Measurements from ENCODE around the gene TMEM131L. TPM values are rescaled to one million over a fixed set of nuclear protein-coding genes. Genes with fewer than 3 reads are reported as not detected.

Gene TMEM131L
- total and polyA plus RNA-seq, 8 donors, result 2.4 to 40.0 (median 13.6) TPM

- Histone ChIP-seq H3K27ac (no peak overlapping the region), H3K4me1 (peaks cover 12 to 61% (median 29%) of the 10 kb centered on the region in 4 donors), H3K27me3 (no peaks in the 10 kb centered on the region), H3K9me3 (no peaks in the 10 kb centered on the region), H3K4me3 (no peak overlapping the region), H3K36me3 (no peaks in the 10 kb centered on the region)
- TF ChIP-seq CTCF (IDR thresholded peaks at IDR 0.05) (no peak), POLR2A (IDR thresholded peaks at IDR 0.05) (no peak), EP300 (IDR thresholded peaks at IDR 0.05) (no peak), POLR2AphosphoS5 (IDR thresholded peaks at IDR 0.05) (no peak)
- peak in 1 of 2 donors; percentile 68 for DNase-seq
- intact Hi-C loops (cut with DNase I; ENCODE audit: low total_unique reads), result no loop called here
- WGBS, 5 donors, result 34 to 65% (median 51%) methylated on average over 5 of the region's 5 CpGs
Observed at GRCh38 chr4:153509724-153510123, 43.6 kb downstream of the TMEM131L start.

DNA sequence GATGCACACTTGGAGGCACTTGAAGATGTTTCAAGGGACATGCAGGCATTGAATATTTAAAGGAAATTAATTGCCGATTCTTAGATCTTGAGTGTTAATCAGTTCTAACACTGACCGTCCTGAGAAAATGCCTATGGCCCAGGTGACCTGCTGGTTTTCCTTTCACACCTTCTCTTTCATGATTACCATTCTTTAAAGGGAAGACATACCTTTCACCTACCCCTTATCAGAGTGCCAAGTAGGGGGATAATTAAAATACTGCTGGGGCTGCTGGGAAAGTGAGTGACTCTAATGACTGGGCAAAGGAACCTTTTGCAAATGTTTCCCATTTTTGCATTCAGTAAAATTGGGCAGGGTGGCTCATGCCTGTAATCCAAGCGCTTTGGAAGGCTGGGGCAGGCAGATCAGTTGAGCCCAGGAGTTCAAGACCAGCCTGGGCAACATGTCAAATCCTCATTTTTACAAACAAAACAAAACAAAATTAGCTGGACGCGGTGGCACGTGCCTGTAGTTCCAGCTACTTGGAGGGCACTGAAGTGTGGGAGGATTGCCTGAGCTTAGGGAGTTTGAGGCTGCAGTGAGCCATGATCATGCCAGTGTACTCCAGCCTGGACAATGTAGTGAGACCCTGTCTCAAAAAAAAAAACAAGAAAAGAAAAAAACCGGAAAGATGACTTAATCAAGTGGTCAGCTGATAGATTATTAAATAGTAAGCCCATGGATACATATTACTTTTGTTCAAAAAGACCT lies 44.3 kb downstream of the TMEM131L start:
- TF ChIP-seq POLR2AphosphoS5 (IDR thresholded peaks at IDR 0.05) (no peak), CTCF (IDR thresholded peaks at IDR 0.05) (no peak), EP300 (IDR thresholded peaks at IDR 0.05) (no peak)
- Histone ChIP-seq H3K4me3 (no peak overlapping the region), H3K36me3 (no peaks in the 10 kb centered on the region), H3K27me3 (no peaks in the 10 kb centered on the region), H3K9me3 (no peaks in the 10 kb centered on the region), H3K4me1 (peaks cover 12 to 61% (median 29%) of the 10 kb centered on the region in 4 donors), H3K27ac (no peak overlapping the region)
- DNase-seq, result no peak
- 80 to 86% (median 82%) methylated on average over 7 of the region's 7 CpGs for WGBS, 5 donors
- intact Hi-C loops (cut with DNase I; ENCODE audit: low total_unique reads), result no loop called here

DNA sequence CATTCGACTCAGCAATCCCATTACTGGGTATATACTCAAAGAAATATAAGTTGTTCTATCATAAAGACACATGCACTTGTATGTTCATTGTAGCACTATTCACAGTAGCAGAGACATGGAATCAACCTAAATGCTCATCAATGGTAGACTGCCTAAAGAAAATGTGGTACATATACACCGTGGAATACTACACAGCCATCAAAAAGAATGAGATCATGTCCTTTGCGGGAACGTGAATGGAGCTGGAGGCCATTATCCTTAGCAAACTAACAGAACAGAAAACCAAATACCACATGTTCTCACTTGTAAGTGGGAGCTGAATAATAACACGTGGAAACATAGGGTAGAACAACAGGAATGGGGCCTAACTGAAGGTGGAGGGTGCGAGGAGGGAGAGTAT lies 44.9 kb downstream of the TMEM131L start:
- no peak overlapping the region for H3K4me3 ChIP-seq
- TF ChIP-seq POLR2A (IDR thresholded peaks at IDR 0.05) (no peak), CTCF (IDR thresholded peaks at IDR 0.05) (no peak), POLR2AphosphoS5 (IDR thresholded peaks at IDR 0.05) (no peak), EP300 (IDR thresholded peaks at IDR 0.05) (no peak)
- 85 to 98% (median 97%) methylated on average over 6 of the region's 6 CpGs for WGBS, 5 donors
- H3K4me1 ChIP-seq, result peaks cover 12 to 56% (median 28%) of the 10 kb centered on the region in 4 donors
- no peak for DNase-seq
- no peaks in the 10 kb centered on the region for H3K36me3 ChIP-seq
- H3K27ac ChIP-seq, result no peak overlapping the region
- H3K27me3 ChIP-seq, result no peaks in the 10 kb centered on the region
- H3K9me3 ChIP-seq, result no peaks in the 10 kb centered on the region
- intact Hi-C loops (cut with DNase I; ENCODE audit: low total_unique reads), result no loop called here

DNA sequence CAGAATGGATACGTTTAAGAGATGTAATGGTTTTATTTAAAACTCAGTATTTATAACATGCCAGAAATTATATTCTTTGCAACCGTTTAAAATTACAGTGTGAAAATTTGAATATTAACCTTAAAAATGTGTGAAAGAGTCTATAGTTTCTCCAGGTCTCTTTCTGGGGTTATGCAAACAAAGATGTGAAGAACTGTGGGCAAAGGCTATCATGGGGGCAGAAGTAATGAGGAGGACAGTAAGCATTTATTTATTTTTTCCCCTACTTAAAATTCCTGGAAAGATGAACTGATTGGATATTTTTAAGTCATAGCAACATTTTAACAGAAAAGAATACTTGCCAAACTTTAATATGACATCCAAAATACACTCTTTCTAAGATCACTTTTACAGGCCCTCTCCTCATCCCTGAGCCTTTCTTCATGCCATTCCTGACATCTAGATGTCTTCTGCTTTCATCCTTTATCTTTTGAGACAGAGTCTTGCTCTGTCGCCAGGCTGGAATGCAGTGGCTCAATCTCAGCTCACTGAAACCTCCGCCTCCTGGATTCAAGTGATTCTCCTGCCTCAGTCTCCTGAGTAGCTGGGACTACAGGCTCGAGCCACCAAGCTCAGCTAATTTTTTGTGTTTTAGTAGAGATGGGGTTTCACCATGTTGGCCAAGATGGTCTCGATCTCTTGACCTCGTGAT lies 46.1 kb downstream of the TMEM131L start:
- H3K4me3 ChIP-seq, result no peak overlapping the region
- no peak for DNase-seq
- TF ChIP-seq EP300 (IDR thresholded peaks at IDR 0.05), result no peak
- no peak for TF ChIP-seq POLR2A (IDR thresholded peaks at IDR 0.05)
- TF ChIP-seq POLR2AphosphoS5 (IDR thresholded peaks at IDR 0.05), result no peak
- TF ChIP-seq CTCF (IDR thresholded peaks at IDR 0.05), result no peak
- no peaks in the 10 kb centered on the region for H3K9me3 ChIP-seq
- intact Hi-C loops (cut with DNase I; ENCODE audit: low total_unique reads), result no loop called here
- 67 to 81% (median 79%) methylated on average over 7 of the region's 7 CpGs for WGBS, 5 donors
- H3K27me3 ChIP-seq, result no peaks in the 10 kb centered on the region
- H3K27ac ChIP-seq, result peak overlapping the region in 3 of 5 donors; percentile 0 to 52 (median 49)
- H3K4me1 ChIP-seq, result peaks cover 5 to 48% (median 24%) of the 10 kb centered on the region in 4 donors
- H3K36me3 ChIP-seq, result no peaks in the 10 kb centered on the region
